Endothelial cell of umbilical vein (primary cell): Measurements from ENCODE around the gene DIAPH3. TPM values are rescaled to one million over a fixed set of nuclear protein-coding genes. Genes with fewer than 3 reads are reported as not detected.

ENCODE experiments used
- BruUV-seq: library from RNA; stranded (reverse); fragments of 400-500 nt; replicated peaks from 2 replicates; lab custom pipeline; 2021; lab: Mats Ljungman, UMichigan
- CTCF ChIA-PET: fragments of 300-600, 350-600 bp; sonication (Branson Sonifier 250); formaldehyde crosslinking; loops from one replicate; lab custom pipeline; 2021; ENCODE audit warnings: antibody characterized with exemption, inconsistent platforms; lab: Charles Lee
- POLR2A ChIA-PET: fragments of 300-600, 350-600 bp; sonication (Branson Sonifier 250); formaldehyde crosslinking; loops from one replicate; lab custom pipeline; 2021; ENCODE audit warnings: antibody characterized with exemption, inconsistent platforms; lab: Charles Lee
- DNase-seq: peaks from one replicate; pipeline ENCODE4 v3.0.0-alpha.2; 2011; ENCODE audit warnings: low read depth, low spot score
- FAIRE-seq: peaks from 2 replicates; lab custom pipeline; 2011; peaks lifted over from hg19 to GRCh38; lab: Jason Lieb, UNC
- H2AFZ ChIP-seq: 2 replicates; pipeline ENCODE4 v1.6.0; 2012; ENCODE audit warnings: low read depth, low read length, control low read depth, inconsistent platforms
- H3K27ac ChIP-seq: 2 replicates; pipeline ENCODE4 v1.5.1; 2011; ENCODE audit warnings: low read depth, mild to moderate bottlenecking, control low read depth, low read length, moderate library complexity; ENCODE audit not compliant: insufficient read depth
- H3K27me3 ChIP-seq, 2 experiments: 2 replicates each; pipeline versions ENCODE4 v1.6.0 to v1.6.1; 2011; ENCODE audit warnings: low read length in 2 of 2, mixed read lengths in 1 of 2; ENCODE audit not compliant: control insufficient read depth in 2 of 2, insufficient read depth in 2 of 2
- H3K36me3 ChIP-seq, 2 experiments: 2 replicates in 1 of 2; 3 replicates in 1 of 2; pipeline ENCODE4 v1.5.1; 2011; ENCODE audit warnings: low read length in 2 of 2, mild to moderate bottlenecking in 1 of 2, moderate library complexity in 1 of 2; ENCODE audit not compliant: control insufficient read depth in 2 of 2, insufficient read depth in 2 of 2; ENCODE audit errors: extremely low read depth in 1 of 2
- H3K4me1 ChIP-seq: 3 replicates; pipeline ENCODE4 v1.5.1; 2011; ENCODE audit warnings: mild to moderate bottlenecking, low read length; ENCODE audit not compliant: control insufficient read depth, insufficient read depth; ENCODE audit errors: extremely low read depth
- H3K4me2 ChIP-seq: 2 replicates; pipeline ENCODE4 v1.6.1; 2011; ENCODE audit warnings: low read length, control low read depth, mixed read lengths; ENCODE audit not compliant: insufficient read depth
- H3K4me3 ChIP-seq, 3 experiments: fragments of 200-600 bp in 1 of 3; sonication (generic), shearing (Covaris generic) in 1 of 3; replicated peaks in 1 of 3; 2 replicates each; pipeline ENCODE4 v1.5.1; 2011 to 2016; ENCODE audit warnings: control low read depth in 3 of 3, low read length in 3 of 3, mild to moderate bottlenecking in 2 of 3, inconsistent platforms in 1 of 3, low read depth in 1 of 3, moderate library complexity in 1 of 3; ENCODE audit not compliant: insufficient read depth in 1 of 3
- H3K79me2 ChIP-seq: 2 replicates; pipeline ENCODE4 v1.6.0; 2012; ENCODE audit warnings: low read length, inconsistent platforms; ENCODE audit not compliant: control insufficient read depth, insufficient read depth
- H3K9ac ChIP-seq: replicated peaks from 2 replicates; pipeline ENCODE3; 2011; ENCODE audit warnings: low read length, control low read depth; ENCODE audit not compliant: insufficient read depth; ENCODE audit errors: extremely low read depth
- H3K9me1 ChIP-seq: replicated peaks from 3 replicates; pipeline ENCODE4 v1.6.0; 2011; ENCODE audit warnings: mild to moderate bottlenecking, low read length; ENCODE audit not compliant: control insufficient read depth, insufficient read depth; ENCODE audit errors: extremely low read depth
- H3K9me3 ChIP-seq: replicated peaks from 2 replicates; pipeline ENCODE4 v1.5.1; 2012; ENCODE audit warnings: low read length, inconsistent platforms; ENCODE audit not compliant: control insufficient read depth, insufficient read depth
- H4K20me1 ChIP-seq: replicated peaks from 2 replicates; pipeline ENCODE3; 2011; ENCODE audit warnings: mild to moderate bottlenecking, low read length; ENCODE audit not compliant: control insufficient read depth, insufficient read depth; ENCODE audit errors: extremely low read depth
- EZH2 ChIP-seq: IDR thresholded peaks from 2 replicates; pipeline ENCODE4 v1.6.1; 2012; ENCODE audit warnings: borderline replicate concordance, low read depth, mild to moderate bottlenecking, moderate library complexity, low read length, inconsistent platforms; ENCODE audit not compliant: severe bottlenecking
- GATA2 ChIP-seq: IDR thresholded peaks from 2 replicates; pipeline ENCODE4 v1.7.0; 2011; ENCODE audit warnings: low read depth, mild to moderate bottlenecking, moderate library complexity, mixed read lengths, low read length; ENCODE audit not compliant: insufficient read length, insufficient read depth
- JUN ChIP-seq: IDR thresholded peaks from 2 replicates; pipeline ENCODE4 v1.6.1; 2011; ENCODE audit warnings: borderline replicate concordance, low read depth; ENCODE audit not compliant: insufficient read length, insufficient read depth
- MYC ChIP-seq: IDR thresholded peaks from one replicate; pipeline ENCODE4 v1.6.1; 2011; ENCODE audit warnings: mild to moderate bottlenecking, low read depth, low read length
- POLR2A ChIP-seq: IDR thresholded peaks from 2 replicates; pipeline ENCODE4 v1.6.1; 2012; ENCODE audit warnings: low read depth, mild to moderate bottlenecking, control low read depth, low read length
- POLR2AphosphoS5 ChIP-seq: IDR thresholded peaks from 2 replicates; pipeline ENCODE4 v1.6.1; 2012; ENCODE audit warnings: low read depth, mild to moderate bottlenecking, control low read depth, low read length, moderate library complexity; ENCODE audit not compliant: insufficient read depth
- dilution Hi-C: fragments of 300-500 bp; cut with MboI; formaldehyde crosslinking; loops from one replicate; pipeline ENCODE4 v1.15.0; 2019; ENCODE audit warnings: low sequenced_read_pairs; ENCODE audit not compliant: extremely low pct_ligation_motif_present
- intact Hi-C: fragments of 100-400 bp; cut with micrococcal nuclease; formaldehyde crosslinking; loops from one replicate; pipeline ENCODE4 v1.10.0; 2022
- polyA plus RNA-seq, 4 experiments: library from polyadenylated mRNA; depleted of rRNA in 3 of 4; stranded (reverse) in 3 of 4; unstranded in 1 of 4; fragments of >200 nt; gene quantifications; 2 replicates each; pipeline versions ENCODE4 v1.2.1 to v1.2.3, GENCODE V29; 2011 to 2012; ENCODE audit warnings: missing spikeins in 1 of 4
- total RNA-seq: library from RNA; stranded (reverse); gene quantifications from 2 replicates; pipeline ENCODE4 v1.2.3, GENCODE V29; 2021
- TF ChIP-seq, protein P1 (sequence below), 2 donors: IDR thresholded peaks; 1 replicate in 1 of 2; 2 replicates in 1 of 2; pipeline ENCODE4 v1.5.1; 2011; ENCODE audit warnings: low read length in 2 of 2, mild to moderate bottlenecking in 2 of 2, moderate library complexity in 2 of 2, control low read depth in 1 of 2, inconsistent platforms in 1 of 2, low read depth in 1 of 2; ENCODE audit not compliant: insufficient read depth in 1 of 2; ENCODE audit errors: extremely low read depth in 1 of 2
- TF ChIP-seq, protein P2 (sequence below): IDR thresholded peaks from 2 replicates; pipeline ENCODE4 v1.6.1; 2011; ENCODE audit not compliant: insufficient read depth, insufficient read length

Gene DIAPH3
- total and polyA plus RNA-seq, 2 donors (not counting 3 experiments of a cell fraction or from before 2014, with no cell fraction given): 9.9 to 44.0 TPM

DNA sequence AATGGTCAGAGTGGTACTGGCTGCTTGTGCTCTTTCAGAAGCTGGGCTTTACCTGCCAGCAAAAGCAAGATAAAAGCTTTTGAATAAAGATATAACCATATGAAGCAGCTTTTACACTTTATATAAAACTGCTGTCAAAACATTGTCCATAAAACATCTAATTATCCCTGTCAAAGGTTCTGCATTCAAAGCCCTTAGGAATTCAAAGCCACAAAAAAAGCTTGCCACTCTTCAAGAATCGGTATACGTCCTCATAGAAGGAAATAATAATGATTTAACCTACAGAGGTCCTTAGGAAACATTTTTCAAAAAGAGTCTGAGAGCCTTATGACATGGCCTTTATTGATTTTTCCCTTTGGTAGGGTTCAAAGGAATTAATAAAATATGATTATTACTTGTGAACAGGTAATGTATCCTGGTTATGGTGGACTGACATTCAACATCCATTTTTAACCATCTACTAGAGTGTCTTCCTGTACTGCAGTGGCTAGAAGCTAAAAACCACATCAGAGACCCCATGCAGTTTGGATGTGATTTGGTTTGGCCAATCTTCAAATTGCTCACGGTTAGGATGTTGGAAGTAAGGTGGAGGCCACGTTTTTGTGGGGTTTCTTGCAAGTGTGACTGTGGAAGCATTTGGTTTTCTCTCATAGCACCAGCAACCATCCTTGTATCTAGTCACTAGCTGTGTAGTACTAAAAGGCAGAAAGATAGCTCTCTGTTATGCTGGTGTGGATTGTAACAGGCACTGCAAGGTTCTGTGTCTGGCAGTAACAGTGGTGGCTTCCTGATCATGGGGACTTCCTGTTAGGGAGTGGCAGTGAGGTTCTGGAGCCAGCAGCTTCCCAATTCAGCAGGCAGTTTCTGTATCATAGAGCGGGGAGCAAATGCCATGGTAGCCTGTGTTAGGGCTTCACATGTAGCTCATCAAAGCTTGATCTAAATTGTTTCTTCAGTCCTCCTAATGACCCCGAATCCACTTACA is 441.5 kb downstream of the DIAPH3 start:
- H3K9ac ChIP-seq: no peak overlapping the region
- no TSS peak for BruUV-seq
- ChIA-PET CTCF (interaction anchor here (0.7 to 1.2 kb wide), 2 partner anchors 8 to 9 kb away, joined by 3 read pairs; no protein-coding TSS in a partner anchor), POLR2A (no interaction called here)
- no peaks in the 10 kb centered on the region for H3K4me1 ChIP-seq
- DNase-seq: no peak
- no peak overlapping the region for H3K27ac ChIP-seq
- no peaks in the 10 kb centered on the region for H3K36me3 ChIP-seq
- H3K9me3 ChIP-seq: no peaks in the 10 kb centered on the region
- intact Hi-C loops (no loop called here), dilution Hi-C loops (no loop called here)
- H3K9me1 ChIP-seq: no peaks in the 10 kb centered on the region
- H3K4me2 ChIP-seq: no peak overlapping the region
- H3K27me3 ChIP-seq: no peaks in the 10 kb centered on the region
- H4K20me1 ChIP-seq: no peaks in the 10 kb centered on the region
- H2AFZ ChIP-seq: no peak overlapping the region
- H3K79me2 ChIP-seq: no peaks in the 10 kb centered on the region
- no peak overlapping the region for H3K4me3 ChIP-seq
- no peak for FAIRE-seq
- TF ChIP-seq MYC: no peak
- no peak for TF ChIP-seq JUN
- TF ChIP-seq EZH2: no peak
- TF ChIP-seq POLR2A: no peak
- TF ChIP-seq POLR2AphosphoS5: no peak
- TF ChIP-seq, protein P1, sequence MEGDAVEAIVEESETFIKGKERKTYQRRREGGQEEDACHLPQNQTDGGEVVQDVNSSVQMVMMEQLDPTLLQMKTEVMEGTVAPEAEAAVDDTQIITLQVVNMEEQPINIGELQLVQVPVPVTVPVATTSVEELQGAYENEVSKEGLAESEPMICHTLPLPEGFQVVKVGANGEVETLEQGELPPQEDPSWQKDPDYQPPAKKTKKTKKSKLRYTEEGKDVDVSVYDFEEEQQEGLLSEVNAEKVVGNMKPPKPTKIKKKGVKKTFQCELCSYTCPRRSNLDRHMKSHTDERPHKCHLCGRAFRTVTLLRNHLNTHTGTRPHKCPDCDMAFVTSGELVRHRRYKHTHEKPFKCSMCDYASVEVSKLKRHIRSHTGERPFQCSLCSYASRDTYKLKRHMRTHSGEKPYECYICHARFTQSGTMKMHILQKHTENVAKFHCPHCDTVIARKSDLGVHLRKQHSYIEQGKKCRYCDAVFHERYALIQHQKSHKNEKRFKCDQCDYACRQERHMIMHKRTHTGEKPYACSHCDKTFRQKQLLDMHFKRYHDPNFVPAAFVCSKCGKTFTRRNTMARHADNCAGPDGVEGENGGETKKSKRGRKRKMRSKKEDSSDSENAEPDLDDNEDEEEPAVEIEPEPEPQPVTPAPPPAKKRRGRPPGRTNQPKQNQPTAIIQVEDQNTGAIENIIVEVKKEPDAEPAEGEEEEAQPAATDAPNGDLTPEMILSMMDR (IDR thresholded peaks at IDR 0.05; ENCODE audit: extremely low read depth in 1 of 2, insufficient read depth in 1 of 2, low read depth in 1 of 2, low read length in 2 of 2): no peak
- TF ChIP-seq GATA2: no peak
- TF ChIP-seq, protein P2, sequence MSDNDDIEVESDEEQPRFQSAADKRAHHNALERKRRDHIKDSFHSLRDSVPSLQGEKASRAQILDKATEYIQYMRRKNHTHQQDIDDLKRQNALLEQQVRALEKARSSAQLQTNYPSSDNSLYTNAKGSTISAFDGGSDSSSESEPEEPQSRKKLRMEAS: no peak
